ENCODE measurements around the gene FOSB.

GRCh38 chr19:45489216-45489855, 21.5 kb downstream of the FOSB start:
- TF ChIP-seq POLR2A (IDR thresholded peaks at IDR 0.05): no peak
- no peak for TF ChIP-seq CTCF (IDR thresholded peaks at IDR 0.05)
- no peak for TF ChIP-seq EP300 (IDR thresholded peaks at IDR 0.05)

All from ovary (tissue), 3 donors.